ENCODE measurements around the gene SMARCD2.
"Not testable (repeated sequence)": the region's sequence is repeated elsewhere in the genome, so short reads cannot be mapped to it uniquely, and the experiment has no call there.

The SMARCD2 gene

DNA sequence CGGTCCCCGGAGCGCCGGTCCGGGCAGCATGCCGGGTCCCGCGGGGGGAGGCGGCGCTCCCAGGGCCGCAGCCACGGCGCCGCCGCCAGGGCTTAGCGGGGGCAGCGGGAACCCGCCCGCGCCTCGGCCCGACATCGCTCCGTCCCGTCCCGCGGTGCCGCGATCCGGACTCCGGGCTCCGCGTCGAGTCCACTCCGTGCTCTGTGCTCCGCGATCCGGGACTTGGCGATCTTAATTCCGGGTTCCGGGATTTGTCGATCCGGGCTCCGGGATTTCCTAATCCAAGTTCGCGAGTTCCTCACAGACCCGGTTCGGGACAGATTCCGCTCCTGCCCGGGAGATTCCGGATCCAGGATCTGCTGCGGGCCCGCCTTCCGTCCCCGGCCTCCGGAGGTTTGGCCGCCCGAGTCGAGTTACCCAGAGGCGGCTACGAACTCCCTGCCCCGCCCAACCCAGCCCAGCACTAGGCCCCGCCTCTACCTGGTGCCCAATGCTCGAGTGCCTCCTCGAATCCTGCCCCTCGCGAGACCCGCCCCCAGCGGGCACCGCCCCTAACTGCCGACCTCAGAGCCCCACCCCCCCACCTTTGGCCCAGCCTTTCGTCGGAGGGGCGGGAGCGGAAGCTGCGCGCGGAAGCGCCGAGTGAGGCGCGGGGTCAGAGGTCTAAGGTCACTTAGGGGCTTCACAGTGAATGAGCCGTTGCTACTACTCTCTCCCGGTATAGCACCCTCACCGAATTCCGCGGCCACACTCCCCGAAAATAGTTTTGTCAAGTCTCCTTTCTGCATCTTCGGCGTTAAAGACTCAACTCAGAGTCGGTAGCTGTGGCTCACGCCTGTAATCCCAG is at the start of gene SMARCD2:
Gene SMARCD2, minus strand, starts transcription at position 146 of the 847 bp plus-strand sequence. Its CDS starts 11 bp downstream, at position 135.
- DNase-seq, result peak; percentile 92

DNA sequence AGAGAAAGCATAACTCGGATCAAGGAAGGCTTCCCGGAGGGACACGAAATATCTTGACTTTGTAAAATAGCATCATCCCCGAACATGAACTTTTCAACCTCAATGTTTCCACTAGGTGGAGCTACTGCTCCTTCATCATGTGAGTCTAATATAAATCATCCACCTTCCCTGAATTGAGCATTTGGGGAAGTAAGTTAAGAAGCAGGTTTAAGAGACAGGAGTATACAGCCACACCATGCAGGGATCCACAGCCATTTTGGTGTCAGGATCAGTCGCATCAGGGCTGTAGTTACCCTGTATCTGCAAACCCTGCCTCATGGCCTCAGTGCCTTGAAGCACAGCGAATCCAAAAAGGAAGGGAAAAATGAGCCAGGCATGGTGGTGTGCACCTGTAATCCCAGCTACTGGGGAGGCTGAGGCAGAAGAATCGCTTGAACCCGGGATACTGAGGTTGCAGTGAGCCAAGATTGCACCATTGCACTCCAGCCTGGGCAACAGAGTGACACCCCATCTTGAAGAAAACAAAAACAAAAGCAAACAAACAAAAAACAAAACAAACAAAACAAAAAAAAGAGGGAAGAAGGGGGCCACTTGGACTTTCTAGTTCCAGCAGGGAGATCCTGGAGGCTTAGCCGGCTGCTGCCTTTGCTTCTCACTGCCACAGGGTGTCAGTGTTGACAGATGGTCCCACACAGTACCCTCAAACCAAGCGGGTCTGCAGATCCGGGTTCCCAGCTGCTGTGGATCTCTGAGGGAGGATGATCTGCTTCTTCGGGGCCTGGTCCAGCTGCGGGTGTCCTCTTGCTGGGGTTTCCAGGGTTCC is 46.8 kb upstream of the SMARCD2 start:
- not testable (repeated sequence) for DNase-seq

DNA sequence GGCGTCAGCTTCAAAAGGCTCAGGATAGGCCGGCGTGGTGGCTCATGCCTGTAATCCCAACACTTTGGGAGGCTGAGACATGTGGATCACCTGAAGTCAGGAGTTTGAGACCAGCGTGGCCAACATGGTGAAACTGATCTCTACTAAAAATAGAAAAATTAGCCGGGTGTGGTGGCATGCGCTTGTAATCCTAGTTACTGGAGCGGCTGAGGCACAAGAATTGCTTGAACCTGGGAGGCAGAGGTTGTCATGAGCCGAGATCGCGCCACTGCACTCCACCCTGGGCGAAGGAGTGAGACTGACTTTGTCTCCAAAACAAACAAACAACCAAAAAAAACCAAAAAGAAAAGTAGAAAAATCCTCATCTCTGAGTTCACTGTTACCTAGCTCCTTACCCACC is 42.6 kb upstream of the SMARCD2 start:
- not testable (repeated sequence) for DNase-seq

DNA sequence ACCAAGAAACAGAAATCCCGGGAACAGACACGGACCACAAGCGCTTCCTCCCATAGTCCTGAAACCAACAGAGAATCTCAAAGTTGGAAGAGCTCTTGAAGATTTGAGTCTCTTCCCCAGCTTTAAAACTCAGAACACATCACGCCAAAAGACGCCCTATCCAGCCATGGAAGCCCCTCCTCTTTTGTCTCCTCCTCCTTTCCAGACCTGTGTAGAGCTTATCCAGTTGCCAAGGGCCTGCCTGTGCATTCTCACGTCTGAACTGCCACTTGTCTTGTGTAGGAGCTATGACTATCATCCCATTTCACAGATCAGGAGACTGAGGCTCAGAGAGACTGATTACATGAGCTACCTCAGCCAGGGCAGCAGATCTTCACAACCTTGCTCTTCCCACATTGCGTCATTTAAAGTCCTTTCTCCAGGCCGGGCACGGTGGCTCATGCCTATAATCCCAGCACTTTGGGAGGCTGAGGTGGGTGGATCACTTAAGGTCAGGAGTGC is 40.2 kb upstream of the SMARCD2 start:
- not testable (repeated sequence) for DNase-seq

DNA sequence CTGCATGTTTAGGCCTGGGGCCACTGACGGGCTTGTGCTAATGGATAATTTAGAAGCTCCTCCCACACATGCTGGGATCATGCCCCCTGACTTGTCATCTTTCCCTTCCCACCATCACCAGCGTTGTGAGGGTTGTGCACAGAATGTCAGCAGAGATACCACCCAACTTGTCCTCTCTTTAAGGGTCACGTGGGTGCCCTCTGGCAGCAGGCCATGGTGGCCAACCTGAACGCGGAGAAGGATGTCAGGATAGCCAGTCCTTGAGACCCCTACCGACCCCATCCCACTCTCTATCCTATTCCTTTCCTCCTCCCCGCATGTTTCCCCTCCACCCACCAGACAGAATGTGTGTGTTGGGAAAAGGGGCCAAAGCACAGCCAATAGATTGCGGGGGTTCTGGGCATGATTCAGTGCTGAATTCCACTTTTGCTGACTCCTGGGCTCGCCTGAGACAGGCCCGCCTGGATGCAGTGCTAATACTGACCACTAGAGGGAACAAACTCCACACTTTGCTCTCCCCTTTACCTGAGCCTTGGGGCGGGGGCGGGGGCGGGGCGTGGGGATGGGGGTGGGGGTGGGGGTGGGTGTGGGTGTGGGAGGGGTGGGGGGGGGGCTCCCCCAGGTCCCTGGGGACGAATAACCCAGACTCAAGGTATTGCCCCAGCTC is 39.6 kb upstream of the SMARCD2 start, which contains the start of gene GH2:
Gene GH2, minus strand, starts transcription at position 10 of the 667 bp plus-strand sequence. CDS start 143 bp downstream, outside the sequence.
- DNase-seq, result no peak

DNA sequence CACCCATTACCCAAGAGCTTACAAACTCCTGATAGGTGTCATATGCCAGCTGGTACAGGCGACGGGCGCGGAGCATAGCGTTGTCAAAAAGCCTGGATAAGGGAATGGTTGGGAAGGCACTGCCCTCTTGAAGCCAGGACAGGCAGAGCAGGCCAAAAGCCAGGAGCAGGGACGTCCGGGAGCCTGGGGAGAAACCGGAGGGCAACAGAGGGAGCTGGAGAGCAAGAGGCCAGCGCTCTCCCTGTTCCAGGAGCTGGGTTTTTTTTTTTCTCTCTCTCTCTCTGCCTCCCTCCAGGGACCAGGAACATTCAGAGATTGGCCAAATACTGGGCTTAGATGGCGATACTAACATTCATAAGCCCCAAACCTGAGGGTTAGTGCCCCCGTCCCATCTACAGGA is 38.9 kb upstream of the SMARCD2 start:
- DNase-seq, result not testable (repeated sequence)

DNA sequence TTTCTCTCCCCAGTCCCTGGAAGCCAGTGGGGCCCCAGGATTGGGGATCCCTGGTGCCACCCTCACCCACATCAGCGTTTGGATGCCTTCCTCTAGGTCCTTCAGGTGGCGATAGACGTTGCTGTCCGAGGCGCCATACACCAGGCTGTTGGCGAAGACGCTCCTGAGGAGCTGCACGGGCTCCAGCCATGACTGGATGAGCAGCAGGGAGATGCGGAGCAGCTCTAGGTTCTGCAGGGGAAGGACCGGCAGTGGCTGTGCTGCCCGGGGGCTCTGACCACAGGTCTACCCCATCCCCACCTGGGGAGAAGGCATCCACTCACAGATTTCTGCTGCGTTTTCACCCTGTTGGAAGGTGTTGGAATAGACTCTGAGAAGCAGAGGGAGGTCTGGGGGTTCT is 38.2 kb upstream of the SMARCD2 start:
- no peak for DNase-seq

DNA sequence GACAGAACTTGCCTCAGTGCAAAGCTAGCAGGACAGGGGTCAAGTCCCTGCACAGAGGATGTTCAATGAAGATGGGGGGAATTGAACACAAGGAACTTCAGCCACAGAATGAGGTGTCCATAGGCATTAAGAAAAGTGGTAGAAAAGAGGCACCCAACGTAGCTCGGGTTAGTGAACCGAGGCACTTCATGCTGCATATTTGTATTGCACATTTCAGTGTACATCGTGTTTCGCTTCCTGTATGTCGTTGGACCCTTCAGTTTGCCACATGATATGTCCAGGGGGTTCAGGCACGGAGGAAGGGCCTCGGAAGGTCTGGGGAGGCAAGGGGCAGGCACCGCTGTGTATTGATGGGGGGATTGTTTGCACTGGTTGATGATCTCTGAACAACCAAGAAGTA is 35.9 kb upstream of the SMARCD2 start:
- not testable (repeated sequence) for DNase-seq

DNA sequence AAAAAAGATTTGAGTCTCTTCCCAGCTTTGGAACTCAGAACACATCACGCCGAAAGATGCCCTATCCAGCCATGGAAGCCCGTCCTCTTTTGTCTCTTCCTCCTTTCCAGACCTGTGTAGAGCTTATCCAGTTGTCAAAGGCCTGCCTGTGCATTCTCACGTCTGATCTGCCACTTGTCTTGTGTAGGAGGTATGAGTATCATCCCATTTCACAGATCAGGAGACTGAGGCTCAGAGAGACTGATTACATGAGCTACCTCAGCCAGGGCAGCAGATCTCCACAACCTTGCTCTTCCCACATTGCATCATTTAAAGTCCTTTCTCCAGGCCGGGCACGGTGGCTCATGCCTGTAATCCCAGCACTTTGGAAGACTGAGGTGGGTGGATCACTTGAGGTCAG is 32.2 kb upstream of the SMARCD2 start:
- DNase-seq, result not testable (repeated sequence)

DNA sequence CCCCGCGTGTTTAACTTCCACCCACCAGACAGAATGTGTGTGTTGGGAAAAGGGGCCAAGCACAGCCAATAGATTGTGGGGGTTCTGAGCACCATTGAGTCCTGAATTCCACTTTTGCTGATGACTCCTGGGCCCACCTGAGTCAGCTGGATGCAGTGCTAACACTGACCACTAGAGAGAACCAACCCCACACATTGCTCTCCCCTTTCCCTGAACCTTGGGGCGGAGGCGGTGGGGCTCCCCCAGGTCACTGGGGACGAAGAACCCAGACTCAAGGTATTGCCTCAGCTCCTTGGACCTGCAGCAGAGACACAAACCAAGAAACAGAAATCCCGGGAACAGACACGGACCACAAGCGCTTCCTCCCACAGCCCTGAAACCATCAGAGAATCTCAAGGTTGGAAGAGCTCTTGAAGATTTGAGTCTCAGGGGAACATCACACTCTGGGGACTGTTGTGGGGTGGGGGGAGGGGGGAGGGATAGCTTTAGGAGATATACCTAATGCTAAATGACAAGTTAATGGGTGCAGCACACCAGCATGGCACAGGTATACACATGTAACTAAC is 31.7 kb upstream of the SMARCD2 start:
- not testable (repeated sequence) for DNase-seq

DNA sequence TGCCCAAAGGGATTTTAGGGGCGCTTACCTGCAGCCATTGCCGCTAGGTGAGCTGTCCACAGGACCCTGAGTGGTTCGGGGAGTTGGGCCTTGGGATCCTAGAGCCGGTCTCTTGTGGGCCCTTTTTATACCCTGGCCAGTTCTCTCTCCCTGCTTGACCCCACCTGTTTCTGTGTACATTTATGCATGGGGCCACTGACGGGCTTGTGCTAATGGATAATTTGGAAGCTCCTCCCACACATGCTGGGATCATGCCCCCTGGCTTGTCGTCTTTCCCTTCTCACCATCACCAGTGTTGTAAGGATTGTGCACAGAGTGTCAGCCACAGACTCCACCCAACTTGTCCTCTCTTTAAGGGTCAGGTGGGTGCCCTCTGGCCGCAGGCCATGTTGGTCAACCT is 31.1 kb upstream of the SMARCD2 start, which contains the start of gene CSH2:
Gene CSH2, minus strand, starts transcription at position 101 of the 400 bp plus-strand sequence. Its CDS starts 63 bp downstream, at position 38.
- DNase-seq, result not testable (repeated sequence)

DNA sequence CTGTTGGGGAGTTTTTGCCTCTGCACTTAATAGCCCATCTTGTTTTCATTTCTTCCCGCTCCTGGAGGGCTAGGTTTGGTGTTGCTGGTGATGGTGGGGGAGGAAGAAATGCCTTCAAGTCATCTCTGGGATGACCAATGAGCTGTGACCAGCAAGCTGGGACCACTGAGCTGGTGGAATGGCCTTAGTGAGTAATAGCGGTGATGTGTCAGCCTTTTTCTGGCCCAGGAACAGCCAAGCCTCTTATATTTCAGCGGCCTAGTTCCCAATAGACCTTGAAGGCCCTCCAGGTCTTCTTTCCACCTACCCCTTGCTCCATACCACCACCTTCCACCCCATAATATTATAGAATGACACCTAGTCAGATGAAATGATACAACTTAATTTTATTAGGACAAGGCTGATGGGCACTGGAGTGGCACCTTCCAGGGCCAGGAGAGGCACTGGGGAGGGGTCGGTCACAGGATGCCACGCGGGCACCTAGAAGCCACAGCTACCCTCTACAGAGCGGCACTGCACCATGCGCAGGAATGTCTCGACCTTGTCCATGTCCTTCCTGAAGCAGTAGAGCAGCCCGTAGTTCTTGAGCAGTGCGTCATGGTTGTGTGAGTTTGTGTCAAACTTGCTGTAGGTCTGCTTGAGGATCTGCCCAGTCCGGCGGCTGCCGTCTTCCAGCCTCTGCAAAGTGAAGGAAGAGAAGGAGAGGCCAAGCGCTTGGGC is 29.3 kb upstream of the SMARCD2 start:
- DNase-seq, result not testable (repeated sequence)

DNA sequence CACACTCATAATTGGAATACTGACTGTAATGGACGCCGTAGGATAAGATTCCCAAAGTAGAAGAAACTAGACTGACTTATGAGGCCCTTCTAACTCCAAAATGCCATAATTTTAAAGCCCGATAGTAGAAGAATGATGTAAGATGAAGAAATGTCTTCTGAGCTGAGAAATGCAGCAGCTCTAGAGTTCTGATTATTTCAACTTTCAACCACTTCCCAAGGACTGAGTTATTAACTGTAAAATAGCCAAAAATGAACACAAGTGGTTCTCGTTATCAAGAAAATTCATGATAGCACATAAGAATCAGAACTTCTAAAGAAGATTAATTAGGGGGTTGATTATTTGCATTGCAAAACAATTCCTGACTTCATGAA is 27.8 kb upstream of the SMARCD2 start:
- not testable (repeated sequence) for DNase-seq

DNA sequence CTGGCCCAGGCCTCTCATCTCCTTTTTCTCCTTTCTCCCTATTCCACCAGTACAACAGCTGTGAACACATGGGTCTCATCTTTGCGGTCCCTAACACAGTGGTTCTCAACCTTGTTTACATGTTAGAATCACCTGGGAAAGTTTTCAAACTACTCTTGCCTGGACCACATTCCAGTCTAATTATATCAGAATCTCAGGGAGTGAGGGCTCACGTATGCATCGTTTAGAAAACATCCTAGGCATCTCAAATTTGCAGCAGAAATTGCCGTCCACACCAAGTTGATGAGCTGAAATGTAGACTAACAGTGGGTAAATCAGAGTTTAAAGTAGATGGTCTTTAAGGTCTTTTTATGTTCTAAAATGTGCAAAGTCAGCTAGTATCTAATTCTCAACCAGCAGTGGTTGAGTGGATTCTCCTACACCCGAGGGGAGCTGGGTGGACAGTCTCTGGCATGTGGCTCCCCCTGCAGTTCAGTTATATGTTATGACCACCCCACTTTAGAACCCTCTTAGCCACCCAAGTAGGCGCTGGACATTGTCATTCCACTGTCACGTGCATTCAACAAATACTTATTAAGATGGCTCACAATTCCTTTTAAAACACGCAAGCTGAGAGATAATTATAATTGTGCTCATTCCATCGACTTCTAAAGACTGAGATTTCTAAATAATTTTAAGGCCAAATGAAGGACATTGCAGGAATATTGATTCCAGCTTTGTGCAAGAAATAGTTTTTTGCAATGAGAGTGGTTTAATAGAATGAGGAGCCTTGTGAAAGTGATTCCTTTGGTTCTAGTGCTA is 27.2 kb upstream of the SMARCD2 start:
- DNase-seq, result not testable (repeated sequence)

DNA sequence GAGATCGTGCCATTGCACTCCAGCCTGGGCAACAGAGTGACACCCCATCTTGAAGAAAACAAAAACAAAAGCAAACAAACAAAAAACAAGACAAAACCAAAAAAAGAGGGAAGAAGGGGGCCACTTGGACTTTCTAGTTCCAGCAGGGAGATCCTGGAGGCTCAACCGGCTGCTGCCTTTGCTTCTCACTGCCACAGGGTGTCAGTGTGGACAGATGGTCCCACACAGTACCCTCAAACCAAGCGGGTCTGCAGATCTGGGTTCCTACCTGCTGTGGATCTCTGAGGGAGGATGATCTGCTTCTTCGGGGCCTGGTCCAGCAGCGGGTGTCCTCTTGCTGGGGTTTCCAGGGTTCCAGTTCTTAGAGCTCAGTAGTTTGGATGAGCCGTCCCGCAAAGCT is 24.1 kb upstream of the SMARCD2 start:
- DNase-seq, result not testable (repeated sequence)

DNA sequence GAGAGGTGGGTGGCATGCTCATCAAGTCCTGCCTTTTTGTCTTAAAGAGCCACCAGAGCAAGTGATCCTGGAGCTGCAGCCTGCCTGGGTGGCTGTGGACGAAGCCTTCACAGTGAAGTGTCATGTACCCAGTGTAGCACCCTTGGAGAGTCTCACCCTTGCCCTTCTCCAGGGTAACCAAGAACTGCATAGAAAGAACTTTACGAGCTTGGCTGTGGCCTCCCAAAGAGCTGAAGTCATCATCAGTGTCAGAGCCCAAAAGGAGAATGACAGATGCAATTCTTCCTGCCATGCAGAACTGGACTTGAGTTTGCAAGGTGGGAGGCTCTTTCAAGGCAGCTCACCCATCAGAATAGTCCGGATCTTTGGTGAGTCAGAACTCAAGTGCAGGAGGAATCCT is 16.8 kb upstream of the SMARCD2 start:
- DNase-seq, result no peak

DNA sequence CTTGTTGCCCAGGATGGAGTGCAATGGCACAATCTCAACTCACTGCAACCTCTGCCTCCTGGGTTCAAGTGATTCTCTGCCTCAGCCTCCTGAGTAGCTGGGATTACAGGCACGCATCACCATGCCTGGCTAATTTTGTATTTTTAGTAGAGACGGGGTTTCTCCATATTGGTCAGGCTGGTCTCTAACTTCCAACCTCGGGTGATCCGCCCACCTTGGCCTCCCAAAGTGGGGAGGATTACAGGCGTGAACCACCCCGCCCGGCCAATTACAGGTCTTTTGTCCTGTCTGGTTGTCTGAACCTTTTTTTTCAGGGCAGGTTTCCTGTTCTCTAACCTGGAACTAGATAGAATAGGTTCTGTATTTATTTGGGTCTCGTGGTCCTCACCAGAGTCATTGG is 13.9 kb upstream of the SMARCD2 start:
- not testable (repeated sequence) for DNase-seq

DNA sequence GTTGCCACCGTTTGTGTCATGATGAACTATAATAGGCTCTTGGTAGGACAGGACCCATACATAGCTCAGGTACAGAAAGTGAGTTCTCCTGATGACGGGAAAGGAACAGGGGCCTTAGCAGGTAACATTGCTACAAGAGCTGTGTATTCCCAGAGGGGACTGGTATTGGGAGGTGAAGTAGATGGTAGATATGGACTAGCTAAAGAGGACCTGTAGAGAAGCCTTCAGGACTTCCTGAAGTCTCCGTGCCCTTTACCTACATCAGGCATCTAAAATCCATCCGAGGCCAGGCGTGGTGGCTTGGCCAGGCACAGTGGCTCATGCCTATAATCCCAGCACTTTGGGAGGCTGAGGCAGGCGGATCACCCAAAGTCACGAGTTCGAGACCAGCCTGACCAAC is 12.7 kb upstream of the SMARCD2 start:
- no peak for DNase-seq

DNA sequence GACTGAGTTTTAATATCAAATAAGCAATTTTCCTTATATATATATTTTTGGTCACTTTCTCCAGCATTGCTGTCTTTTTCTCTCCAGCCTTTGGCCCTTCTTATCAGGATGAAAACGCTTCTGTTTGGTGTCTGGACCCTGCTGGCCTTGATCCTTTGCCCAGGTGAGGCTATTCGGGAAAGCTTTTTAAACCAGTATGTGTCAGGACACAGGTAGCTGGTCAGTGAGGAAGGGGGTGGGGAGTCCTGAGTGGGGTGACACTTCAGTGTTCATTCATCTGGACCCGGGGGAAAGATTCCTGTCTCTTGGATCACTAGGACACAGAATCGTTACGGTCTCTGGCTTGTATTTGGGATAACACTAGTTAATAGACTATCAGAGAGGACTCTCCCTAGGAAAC is 12.2 kb upstream of the SMARCD2 start:
- DNase-seq, result no peak

DNA sequence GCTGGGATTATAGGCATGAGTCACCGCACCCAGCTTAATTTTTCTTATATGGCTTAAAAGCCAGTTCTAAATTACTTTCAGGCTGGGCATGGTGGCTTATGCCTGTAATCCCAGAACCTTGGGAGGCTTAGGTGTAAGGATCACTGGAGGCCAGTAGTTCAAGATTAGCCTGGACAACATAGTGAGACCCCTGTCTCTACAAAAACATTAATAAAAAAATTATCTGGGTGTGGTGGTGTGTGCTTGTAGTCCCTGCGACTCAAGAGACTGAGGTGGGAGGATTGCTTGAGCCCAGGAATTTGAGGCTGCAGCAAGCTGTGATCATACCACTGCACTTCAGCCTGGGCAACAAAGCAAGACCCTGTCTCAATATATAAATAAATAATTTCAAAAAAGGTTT is 10.8 kb upstream of the SMARCD2 start:
- DNase-seq, result no peak

DNA sequence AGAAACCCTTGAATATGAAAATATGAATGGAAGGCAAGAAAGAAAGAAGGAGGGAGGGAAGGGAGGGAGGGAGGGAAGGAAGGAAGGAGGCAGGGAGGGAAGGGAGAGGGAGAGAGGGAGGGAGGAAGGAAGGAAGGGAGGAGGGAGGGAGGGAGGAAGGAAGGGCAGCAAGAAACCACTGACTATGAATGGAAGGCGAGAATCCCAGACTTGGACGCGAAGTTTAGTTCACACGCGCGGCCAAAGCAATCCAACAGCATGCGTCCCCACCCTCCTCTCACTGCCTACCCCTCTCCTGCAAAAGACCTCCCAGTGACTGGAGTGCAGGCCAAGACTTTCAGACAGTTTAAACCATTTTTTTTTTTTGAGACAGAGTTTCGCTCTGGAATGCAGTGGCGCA is 7.9 kb upstream of the SMARCD2 start:
- peak; percentile 23 for DNase-seq

Measured in GF-D8 (cell line).